ENCODE measurements around the gene TTLL11.
"Not testable (repeated sequence)": the region's sequence is repeated elsewhere in the genome, so short reads cannot be mapped to it uniquely, and the experiment has no call there.

The TTLL11 gene

GRCh38 chr9:122039234-122039633 is 53.9 kb downstream of the TTLL11 start:
- no peak for DNase-seq

GRCh38 chr9:122036988-122037387 is 56.1 kb downstream of the TTLL11 start:
- no peak for DNase-seq

- no peak for DNase-seq
Measured at GRCh38 chr9:122036408-122036807, 56.7 kb downstream of the TTLL11 start.

GRCh38 chr9:122033775-122034373 is 59.2 kb downstream of the TTLL11 start:
- DNase-seq: no peak

- no peak for DNase-seq
Measured at GRCh38 chr9:122032346-122032745, 60.8 kb downstream of the TTLL11 start.

GRCh38 chr9:122031776-122032175 is 61.3 kb downstream of the TTLL11 start:
- no peak for DNase-seq

GRCh38 chr9:122031157-122031556 is 62.0 kb downstream of the TTLL11 start:
- DNase-seq: no peak

- no peak for DNase-seq
Measured at GRCh38 chr9:122030357-122030756, 62.8 kb downstream of the TTLL11 start.

GRCh38 chr9:122029898-122030297 is 63.2 kb downstream of the TTLL11 start:
- no peak for DNase-seq

GRCh38 chr9:122028089-122028488 is 65.0 kb downstream of the TTLL11 start:
- no peak for DNase-seq

GRCh38 chr9:122020398-122020797 is 72.7 kb downstream of the TTLL11 start:
- no peak for DNase-seq

- no peak for DNase-seq
Measured at GRCh38 chr9:122016744-122017143, 76.4 kb downstream of the TTLL11 start.

- DNase-seq: no peak
Measured at GRCh38 chr9:122016309-122016708, 76.8 kb downstream of the TTLL11 start.

- no peak for DNase-seq
Measured at GRCh38 chr9:122015170-122015821, 77.8 kb downstream of the TTLL11 start.

- DNase-seq: no peak
Measured at GRCh38 chr9:122011818-122012498, 81.2 kb downstream of the TTLL11 start.

- DNase-seq: no peak
Measured at GRCh38 chr9:122008559-122008958, 84.5 kb downstream of the TTLL11 start.

- DNase-seq: no peak
Measured at GRCh38 chr9:122007837-122008236, 85.3 kb downstream of the TTLL11 start.

GRCh38 chr9:122005597-122005996 is 87.5 kb downstream of the TTLL11 start:
- no peak for DNase-seq

- no peak for DNase-seq
Measured at GRCh38 chr9:122004589-122004988, 88.5 kb downstream of the TTLL11 start.

- DNase-seq: no peak
Measured at GRCh38 chr9:122001491-122002201, 91.5 kb downstream of the TTLL11 start.

- not testable (repeated sequence) for DNase-seq
Measured at GRCh38 chr9:122000526-122000925, 92.6 kb downstream of the TTLL11 start.

GRCh38 chr9:121999556-121999955 is 93.6 kb downstream of the TTLL11 start:
- no peak for DNase-seq

- DNase-seq: no peak
Measured at GRCh38 chr9:121998513-121999049, 94.5 kb downstream of the TTLL11 start.
